Stomach smooth muscle (tissue), 2 donors: ENCODE measurements around the gene KLHL5.

Experiments
- H3K27ac ChIP-seq: one replicate; pipeline ENCODE4 v1.7.0; 2013; ENCODE audit warnings: mild to moderate bottlenecking, low read length, inconsistent platforms
- H3K27me3 ChIP-seq, 2 donors: one replicate each; pipeline ENCODE4 v1.7.0; 2013; ENCODE audit warnings: low read length in 2 of 2; ENCODE audit not compliant: insufficient read depth in 2 of 2, control insufficient read depth in 1 of 2
- H3K36me3 ChIP-seq, 2 donors: one replicate each; pipeline ENCODE4 v1.7.0; 2013; ENCODE audit warnings: low read length in 2 of 2; ENCODE audit not compliant: control insufficient read depth in 2 of 2, insufficient read depth in 2 of 2
- H3K4me1 ChIP-seq: one replicate; pipeline ENCODE4 v1.7.0; 2013; ENCODE audit warnings: low read length; ENCODE audit not compliant: control insufficient read depth, insufficient read depth
- H3K4me3 ChIP-seq, 2 donors: one replicate each; pipeline ENCODE4 v1.7.0; 2013; ENCODE audit warnings: low read length in 2 of 2
- H3K9ac ChIP-seq, 2 donors: one replicate each; pipeline ENCODE4 v1.7.0; 2013; ENCODE audit warnings: low read length in 2 of 2, mild to moderate bottlenecking in 1 of 2
- H3K9me3 ChIP-seq, 2 donors: one replicate each; pipeline ENCODE4 v1.7.0; 2013; ENCODE audit warnings: low read length in 2 of 2; ENCODE audit not compliant: control insufficient read depth in 2 of 2
- donor health status: healthy.
- donor health status: Pancreatic carcinoma.

KLHL5 gene

DNA sequence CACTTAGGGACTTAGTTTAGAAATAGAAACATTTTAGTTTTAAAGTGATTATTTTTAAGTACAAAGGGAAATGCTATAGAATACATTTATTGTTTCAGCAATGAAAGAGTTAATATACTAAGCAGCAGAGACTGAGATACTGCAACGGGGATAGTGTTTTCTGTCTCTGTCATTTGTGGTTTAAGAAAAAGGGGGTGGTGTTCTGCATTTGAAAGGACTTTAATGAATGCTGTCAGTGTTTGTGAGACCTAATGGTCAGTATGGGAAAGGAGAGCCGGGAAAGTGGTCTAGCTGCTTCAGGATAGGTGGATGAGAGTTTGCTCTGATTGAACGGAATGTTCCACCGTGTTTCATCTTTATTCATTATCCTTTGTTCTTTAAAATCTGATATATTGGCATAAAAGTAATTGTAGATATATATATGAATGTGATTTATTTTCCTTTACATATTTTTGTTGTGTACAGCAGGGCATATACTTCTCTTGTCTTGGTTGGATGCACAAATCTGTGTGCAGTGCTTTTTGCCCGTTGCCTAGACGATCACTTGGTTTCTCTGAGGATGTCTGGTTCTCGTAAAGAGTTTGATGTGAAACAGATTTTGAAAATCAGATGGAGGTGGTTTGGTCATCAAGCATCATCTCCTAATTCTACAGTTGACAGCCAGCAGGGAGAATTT lies at the start of gene KLHL5:
Gene KLHL5 (plus strand): TSS at position 139 of the 676 bp plus-strand sequence. CDS start 421 bp downstream, at position 560.
- no peaks in the 10 kb centered on the region for H3K36me3 ChIP-seq
- H3K9me3 ChIP-seq: no peaks in the 10 kb centered on the region
- H3K4me3 ChIP-seq: peak within 1 kb of the TSS in 1 of 2 donors; percentile 3
- no peak within 1 kb of the TSS for H3K9ac ChIP-seq
- no peak within 1 kb of the TSS for H3K27ac ChIP-seq
- no peaks in the 10 kb centered on the region for H3K27me3 ChIP-seq
- no peaks in the 10 kb centered on the region for H3K4me1 ChIP-seq

DNA sequence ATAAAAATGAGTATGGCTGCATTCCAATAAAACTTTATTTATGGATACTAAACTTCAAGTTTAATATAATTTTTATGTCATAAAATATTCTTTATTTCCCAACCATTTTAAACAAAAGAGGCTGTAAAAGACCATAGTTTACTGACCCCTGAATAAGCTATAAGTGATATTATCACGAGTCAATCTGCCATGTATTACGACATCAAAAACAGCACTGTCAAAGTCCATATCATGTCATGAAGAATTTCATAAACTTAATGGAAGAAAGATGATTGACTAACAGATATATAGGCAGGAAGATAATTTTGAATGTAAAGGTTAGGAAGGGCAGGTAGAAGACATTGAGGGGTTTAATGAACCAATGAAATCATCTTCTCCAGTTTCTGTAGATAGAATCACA lies 48.0 kb upstream of the KLHL5 start:
- no peak overlapping the region for H3K27ac ChIP-seq
- no peak overlapping the region for H3K9ac ChIP-seq
- H3K4me3 ChIP-seq: no peak overlapping the region
- H3K36me3 ChIP-seq: no peaks in the 10 kb centered on the region
- peaks cover 0 to 7% of the 10 kb centered on the region in 2 donors for H3K9me3 ChIP-seq
- no peaks in the 10 kb centered on the region for H3K4me1 ChIP-seq
- no peaks in the 10 kb centered on the region for H3K27me3 ChIP-seq

DNA sequence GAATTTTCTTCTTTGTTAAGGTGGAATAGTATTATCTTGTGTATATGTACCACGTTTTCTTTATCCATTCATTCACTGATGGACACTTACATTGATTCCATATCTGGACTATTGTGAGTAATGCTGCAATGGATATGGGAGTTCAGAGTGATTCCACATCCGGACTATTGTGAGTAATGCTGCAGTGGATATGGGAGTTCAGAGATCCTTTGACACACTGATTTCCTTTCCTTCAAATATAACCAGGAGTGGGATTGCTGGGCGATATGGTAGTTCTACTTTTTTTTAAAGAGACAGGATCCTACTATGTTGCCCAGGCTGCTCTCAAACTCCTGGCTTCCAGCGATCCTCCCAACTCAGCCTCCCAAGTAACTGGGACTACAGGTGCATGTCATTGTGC lies 41.9 kb upstream of the KLHL5 start:
- no peaks in the 10 kb centered on the region for H3K27me3 ChIP-seq
- no peaks in the 10 kb centered on the region for H3K4me1 ChIP-seq
- no peak overlapping the region for H3K27ac ChIP-seq
- peaks cover 0 to 5% of the 10 kb centered on the region in 2 donors for H3K9me3 ChIP-seq
- H3K9ac ChIP-seq: no peak overlapping the region
- no peak overlapping the region for H3K4me3 ChIP-seq
- no peaks in the 10 kb centered on the region for H3K36me3 ChIP-seq

GRCh38 chr4:39021631-39022030 lies 40.4 kb upstream of the KLHL5 start:
- no peak overlapping the region for H3K9ac ChIP-seq
- H3K36me3 ChIP-seq: no peaks in the 10 kb centered on the region
- no peaks in the 10 kb centered on the region for H3K4me1 ChIP-seq
- H3K27ac ChIP-seq: no peak overlapping the region
- no peaks in the 10 kb centered on the region for H3K27me3 ChIP-seq
- no peaks in the 10 kb centered on the region for H3K9me3 ChIP-seq
- no peak overlapping the region for H3K4me3 ChIP-seq

GRCh38 chr4:39022241-39022640 lies 39.8 kb upstream of the KLHL5 start:
- H3K9me3 ChIP-seq: no peaks in the 10 kb centered on the region
- no peak overlapping the region for H3K4me3 ChIP-seq
- no peaks in the 10 kb centered on the region for H3K27me3 ChIP-seq
- no peaks in the 10 kb centered on the region for H3K4me1 ChIP-seq
- no peak overlapping the region for H3K27ac ChIP-seq
- H3K9ac ChIP-seq: no peak overlapping the region
- H3K36me3 ChIP-seq: no peaks in the 10 kb centered on the region

- Histone ChIP-seq H3K9ac (no peak overlapping the region), H3K36me3 (no peaks in the 10 kb centered on the region), H3K4me1 (no peaks in the 10 kb centered on the region), H3K4me3 (no peak overlapping the region), H3K27ac (no peak overlapping the region), H3K9me3 (no peaks in the 10 kb centered on the region), H3K27me3 (no peaks in the 10 kb centered on the region)
These were observed 39.0 kb upstream of the KLHL5 start for GRCh38 chr4:39023059-39023458.

- Histone ChIP-seq H3K9ac (no peak overlapping the region), H3K27ac (no peak overlapping the region), H3K4me1 (no peaks in the 10 kb centered on the region)
These were observed 37.6 kb upstream of the KLHL5 start for GRCh38 chr4:39024311-39024865.

GRCh38 chr4:39025552-39026085 lies 36.4 kb upstream of the KLHL5 start:
- no peaks in the 10 kb centered on the region for H3K9me3 ChIP-seq
- no peak overlapping the region for H3K27ac ChIP-seq
- H3K36me3 ChIP-seq: no peaks in the 10 kb centered on the region
- no peaks in the 10 kb centered on the region for H3K4me1 ChIP-seq
- no peak overlapping the region for H3K4me3 ChIP-seq
- no peaks in the 10 kb centered on the region for H3K27me3 ChIP-seq
- H3K9ac ChIP-seq: no peak overlapping the region

More at GRCh38 chr4:39024311-39024865, 37.6 kb upstream of the KLHL5 start:
- Histone ChIP-seq H3K4me3 (no peak overlapping the region), H3K27me3 (no peaks in the 10 kb centered on the region), H3K9me3 (no peaks in the 10 kb centered on the region), H3K36me3 (no peaks in the 10 kb centered on the region)

- Histone ChIP-seq H3K36me3 (no peaks in the 10 kb centered on the region), H3K27me3 (no peaks in the 10 kb centered on the region), H3K9ac (no peak overlapping the region), H3K9me3 (no peaks in the 10 kb centered on the region), H3K4me3 (no peak overlapping the region), H3K4me1 (no peaks in the 10 kb centered on the region), H3K27ac (no peak overlapping the region)
These were observed 35.9 kb upstream of the KLHL5 start for GRCh38 chr4:39026096-39026495.

- no peak overlapping the region for H3K27ac ChIP-seq
- no peak overlapping the region for H3K4me3 ChIP-seq
- no peak overlapping the region for H3K9ac ChIP-seq
- H3K27me3 ChIP-seq: no peaks in the 10 kb centered on the region
- H3K36me3 ChIP-seq: no peaks in the 10 kb centered on the region
- no peaks in the 10 kb centered on the region for H3K9me3 ChIP-seq
- H3K4me1 ChIP-seq: no peaks in the 10 kb centered on the region
These were observed 32.0 kb upstream of the KLHL5 start for GRCh38 chr4:39029752-39030694.
